Vagina (tissue), 2 donors: Measurements from ENCODE around the gene PROZ.

Source experiments
- CTCF ChIP-seq, 3 experiments: fragments of 450-650 bp in 2 of 3; fragments of 200-600 bp in 1 of 3; sonication (generic) in 1 of 3; IDR thresholded peaks; one replicate each; pipeline ENCODE4 v1.5.1; 2017 to 2019; ENCODE audit warnings: antibody characterized with exemption in 3 of 3, mild to moderate bottlenecking in 2 of 3, moderate library complexity in 2 of 3
- POLR2A ChIP-seq, 2 donors: fragments of 450-650 bp; IDR thresholded peaks; one replicate each; pipeline ENCODE4 v1.6.1; 2017; ENCODE audit warnings: antibody characterized with exemption in 2 of 2, mild to moderate bottlenecking in 2 of 2, moderate library complexity in 2 of 2

- TF ChIP-seq CTCF (IDR thresholded peaks at IDR 0.05) (no peak), POLR2A (IDR thresholded peaks at IDR 0.05) (no peak)
These were observed 37.1 kb upstream of the PROZ start for GRCh38 chr13:113121183-113121927.
